H9 (cell line): ENCODE data around the gene ZBTB22. TPM values are rescaled to one million over a fixed set of nuclear protein-coding genes. Genes with fewer than 3 reads are reported as not detected.

Experiments used
- DNase-seq: peaks from one replicate; pipeline ENCODE4 v3.0.0-alpha.2; 2017
- H2AFZ ChIP-seq: one replicate; pipeline ENCODE4 v1.6.1; 2013; ENCODE audit warnings: mild to moderate bottlenecking, low read length, control low read depth, moderate library complexity
- H2AK5ac ChIP-seq: 2 replicates; pipeline ENCODE4 v1.6.1; 2013; ENCODE audit warnings: low read length, control low read depth, mixed read lengths; ENCODE audit not compliant: insufficient read length
- H2BK120ac ChIP-seq: one replicate; pipeline ENCODE4 v1.6.1; 2013; ENCODE audit warnings: low read depth, mild to moderate bottlenecking, low read length, control low read depth, inconsistent platforms; ENCODE audit not compliant: poor library complexity, severe bottlenecking
- H2BK12ac ChIP-seq: 2 replicates; pipeline ENCODE4 v1.6.1; 2013; ENCODE audit warnings: low read length, control low read depth, mixed read lengths, low read depth; ENCODE audit not compliant: insufficient read length
- H2BK15ac ChIP-seq: 2 replicates; pipeline ENCODE4 v1.6.1; 2013; ENCODE audit warnings: low read depth, low read length, control low read depth
- H2BK20ac ChIP-seq: one replicate; pipeline ENCODE4 v1.6.1; 2013; ENCODE audit warnings: low read depth, mild to moderate bottlenecking, low read length, control low read depth, inconsistent platforms; ENCODE audit not compliant: poor library complexity, severe bottlenecking
- H2BK5ac ChIP-seq: 2 replicates; pipeline ENCODE4 v1.6.1; 2013; ENCODE audit warnings: low read length, control low read depth, mixed read lengths; ENCODE audit not compliant: insufficient read length
- H3K14ac ChIP-seq: 2 replicates; pipeline ENCODE4 v1.6.1; 2013; ENCODE audit warnings: low read length, control low read depth; ENCODE audit not compliant: insufficient read depth
- H3K18ac ChIP-seq: 2 replicates; pipeline ENCODE4 v1.6.1; 2013; ENCODE audit warnings: low read depth, mild to moderate bottlenecking, mixed read lengths, low read length, control low read depth; ENCODE audit not compliant: insufficient read length
- H3K23ac ChIP-seq: 2 replicates; pipeline ENCODE4 v1.6.1; 2013; ENCODE audit warnings: low read length, control low read depth, mixed read lengths, low read depth; ENCODE audit not compliant: insufficient read length
- H3K23me2 ChIP-seq: 2 replicates; pipeline ENCODE4 v1.6.1; 2013; ENCODE audit warnings: low read depth, mild to moderate bottlenecking, mixed read lengths, low read length, control low read depth; ENCODE audit not compliant: insufficient read length, poor library complexity, severe bottlenecking
- H3K27ac ChIP-seq: 2 replicates; pipeline ENCODE4 v1.5.1; 2013; ENCODE audit warnings: low read length, control low read depth, mixed read lengths, low read depth; ENCODE audit not compliant: insufficient read length
- H3K27me3 ChIP-seq: 2 replicates; pipeline ENCODE4 v1.6.1; 2013; ENCODE audit warnings: low read length, control low read depth, inconsistent platforms; ENCODE audit not compliant: insufficient read depth
- H3K4ac ChIP-seq: 2 replicates; pipeline ENCODE4 v1.6.1; 2013; ENCODE audit warnings: low read depth, mild to moderate bottlenecking, control low read depth, inconsistent platforms, low read length, moderate library complexity
- H3K4me1 ChIP-seq: 2 replicates; pipeline ENCODE4 v1.6.1; 2013; ENCODE audit warnings: low read length, control low read depth, inconsistent platforms; ENCODE audit not compliant: insufficient read depth
- H3K4me2 ChIP-seq: 2 replicates; pipeline ENCODE4 v1.6.1; 2013; ENCODE audit warnings: low read length, control low read depth, mixed read lengths; ENCODE audit not compliant: insufficient read length, insufficient read depth
- H3K56ac ChIP-seq: 2 replicates; pipeline ENCODE4 v1.6.1; 2013; ENCODE audit warnings: low read depth, mild to moderate bottlenecking, mixed read lengths, low read length, control low read depth; ENCODE audit not compliant: insufficient read length
- H3K79me1 ChIP-seq: 2 replicates; pipeline ENCODE4 v1.6.1; 2013; ENCODE audit warnings: low read depth, mild to moderate bottlenecking, moderate library complexity, low read length, control low read depth, inconsistent platforms; ENCODE audit not compliant: insufficient read depth, poor library complexity, severe bottlenecking
- H3K79me2 ChIP-seq: 2 replicates; pipeline ENCODE4 v1.6.1; 2013; ENCODE audit warnings: low read length, control low read depth, inconsistent platforms; ENCODE audit not compliant: insufficient read depth
- H3K9ac ChIP-seq: 2 replicates; pipeline ENCODE4 v1.6.1; 2013; ENCODE audit warnings: low read length, control low read depth, mixed read lengths; ENCODE audit not compliant: insufficient read length; ENCODE audit errors: extremely low read depth
- H3K9me3 ChIP-seq: one replicate; pipeline ENCODE4 v1.6.1; 2013; ENCODE audit warnings: low read depth, low read length, inconsistent platforms; ENCODE audit not compliant: control insufficient read depth
- H3T11ph ChIP-seq: one replicate; pipeline ENCODE4 v1.6.1; 2013; ENCODE audit warnings: mild to moderate bottlenecking, low read length, control low read depth, inconsistent platforms
- H4K20me1 ChIP-seq: one replicate; pipeline ENCODE4 v1.6.1; 2013; ENCODE audit not compliant: control insufficient read depth, insufficient read length, insufficient read depth
- H4K5ac ChIP-seq: 2 replicates; pipeline ENCODE4 v1.6.1; 2013; ENCODE audit warnings: low read depth, mild to moderate bottlenecking, mixed read lengths, low read length, control low read depth; ENCODE audit not compliant: insufficient read length
- H4K8ac ChIP-seq: replicated peaks from 2 replicates; pipeline ENCODE4 v1.6.1; 2013; ENCODE audit warnings: low read length, control low read depth, mixed read lengths, low read depth; ENCODE audit not compliant: insufficient read length
- H4K91ac ChIP-seq: 2 replicates; pipeline ENCODE4 v1.6.1; 2013; ENCODE audit warnings: low read depth, mild to moderate bottlenecking, moderate library complexity, mixed read lengths, low read length, control low read depth; ENCODE audit not compliant: insufficient read length
- H3K27ac Mint-ChIP-seq, 3 experiments: 2 replicates in 2 of 3; 3 replicates in 1 of 3; pipeline ENCODE4 v1.8.0; 2020 to 2021; ENCODE audit warnings: mixed read lengths in 3 of 3, mild to moderate bottlenecking in 1 of 3, moderate library complexity in 1 of 3
- H3K27me3 Mint-ChIP-seq: 2 replicates; pipeline ENCODE4 v1.8.0; 2021; ENCODE audit warnings: low read depth, mild to moderate bottlenecking, moderate library complexity, mixed read lengths
- H3K36me3 Mint-ChIP-seq, 3 experiments: 2 replicates in 2 of 3; 3 replicates in 1 of 3; pipeline ENCODE4 v1.8.0; 2020 to 2021; ENCODE audit warnings: low read depth in 3 of 3, mixed read lengths in 3 of 3; ENCODE audit not compliant: insufficient read depth in 1 of 3
- H3K4me1 Mint-ChIP-seq, 2 experiments: 2 replicates each; pipeline ENCODE4 v1.8.0; 2020; ENCODE audit warnings: mixed read lengths in 2 of 2
- H3K4me3 Mint-ChIP-seq, 2 experiments: 2 replicates in 1 of 2; 3 replicates in 1 of 2; pipeline ENCODE4 v1.8.0; 2020 to 2021; ENCODE audit warnings: mild to moderate bottlenecking in 2 of 2, mixed read lengths in 2 of 2, moderate library complexity in 1 of 2
- H3K9me3 Mint-ChIP-seq, 2 experiments: 2 replicates in 1 of 2; 3 replicates in 1 of 2; pipeline ENCODE4 v1.8.0; 2020; ENCODE audit warnings: mild to moderate bottlenecking in 2 of 2, mixed read lengths in 2 of 2, moderate library complexity in 1 of 2
- CTCF ChIP-seq: fragments of 200-600 bp; sonication (generic); conservative IDR thresholded peaks from 3 replicates; pipeline ENCODE4 v1.8.0; 2021; ENCODE audit warnings: antibody characterized with exemption, mild to moderate bottlenecking
- WGBS: extraction: QIAGEN DNeasy Blood & Tissue Kit; methylation state at CpG from one replicate; pipeline ENCODE4 v1.1.7; 2013; ENCODE audit warnings: missing lambda C conversion rate, low lambda C conversion rate, mixed read lengths; ENCODE audit not compliant: insufficient read length; ENCODE audit errors: extremely low coverage; 5-methylcytosine and 5-hydroxymethylcytosine counted together
- total RNA-seq: library from RNA; stranded (reverse); gene quantifications from 2 replicates; pipeline ENCODE4 v1.2.1, GENCODE V29; 2021

ZBTB22 gene
- total RNA-seq, 1 experiment from 2014 or later = 8.1 TPM

- no peak overlapping the region for H3K27ac Mint-ChIP-seq
Observed at GRCh38 chr6:33329058-33329457, 11.5 kb upstream of the ZBTB22 start.

More at GRCh38 chr6:33329058-33329457, 11.5 kb upstream of the ZBTB22 start:
- Histone ChIP-seq H3K4ac (no peak overlapping the region), H3K4me1 (0 out of 2 replicates have a peak, but pooled peaks cover 1% of the 10 kb centered on the region), H2AK5ac (no peak overlapping the region), H3K79me2 (no peaks in the 10 kb centered on the region), H3K56ac (no peak overlapping the region), H3K4me2 (no peak overlapping the region), H2BK120ac (no peak overlapping the region), H3K79me1 (no peaks in the 10 kb centered on the region), H3K23me2 (no peaks in the 10 kb centered on the region), H3K27me3 (no peaks in the 10 kb centered on the region), H3K18ac (no peak overlapping the region), H2BK15ac (no peak overlapping the region), H4K20me1 (no peaks in the 10 kb centered on the region), H4K8ac (no peak overlapping the region), H3K23ac (no peak overlapping the region), H3K14ac (no peak overlapping the region), H2BK12ac (no peak overlapping the region), H3K27ac (no peak overlapping the region), H2AFZ (no peak overlapping the region), H2BK5ac (no peak overlapping the region), H3T11ph (no peak overlapping the region), H2BK20ac (no peak overlapping the region), H4K5ac (no peak overlapping the region), H4K91ac (no peak overlapping the region), H3K9ac (no peak overlapping the region), H3K9me3 (no peaks in the 10 kb centered on the region)
- no peak for DNase-seq
- Mint-ChIP-seq H3K4me3 (no peak overlapping the region; a peak in 1 of 5 replicates), H3K27me3 (peaks cover 2% of the 10 kb centered on the region), H3K36me3 (no peaks in the 10 kb centered on the region; a peak in 1 of 7 replicates), H3K4me1 (peaks cover 5% of the 10 kb centered on the region in 2 experiments), H3K9me3 (no peaks in the 10 kb centered on the region; a peak in 1 of 5 replicates)
- no CpG with 5 or more reads among the region's 5 CpGs for WGBS
- TF ChIP-seq CTCF = no peak
